Gastrocnemius medialis (tissue), 4 donors: ENCODE data around the gene NTNG2.

Source experiments
- CTCF ChIP-seq, 5 experiments: fragments of 450-650 bp in 3 of 5; fragments of 200-600 bp in 2 of 5; sonication (generic) in 2 of 5; IDR thresholded peaks in 4 of 5; conservative IDR thresholded peaks in 1 of 5; 1 replicate in 4 of 5; 2 replicates in 1 of 5; pipeline ENCODE4 v1.5.1; 2016 to 2019; ENCODE audit warnings: antibody characterized with exemption in 5 of 5, mild to moderate bottlenecking in 3 of 5, moderate library complexity in 3 of 5
- POLR2A ChIP-seq, 2 donors: fragments of 450-650 bp; IDR thresholded peaks; one replicate each; pipeline ENCODE4 v1.6.1; 2017; ENCODE audit warnings: antibody characterized with exemption in 2 of 2, mild to moderate bottlenecking in 2 of 2, moderate library complexity in 2 of 2

GRCh38 chr9:132245465-132245864 is 83.6 kb downstream of the NTNG2 start:
- no peak for TF ChIP-seq CTCF (IDR thresholded peaks at IDR 0.05 in 4 of 5, conservative IDR thresholded peaks at IDR 0.05 in 1 of 5)
- no peak for TF ChIP-seq POLR2A (IDR thresholded peaks at IDR 0.05)
